GM19452 (cell line): Measurements from ENCODE around the gene C1QTNF12.
"Not testable (repeated sequence)": the region's sequence is repeated elsewhere in the genome, so short reads cannot be mapped to it uniquely, and the experiment has no call there.

Source experiments
- ATAC-seq: cut with Tn5 transposase; IDR thresholded peaks from one replicate; pipeline ENCODE4 v1.9.1; 2021; ENCODE audit not compliant: unreplicated experiment

Gene C1QTNF12

DNA sequence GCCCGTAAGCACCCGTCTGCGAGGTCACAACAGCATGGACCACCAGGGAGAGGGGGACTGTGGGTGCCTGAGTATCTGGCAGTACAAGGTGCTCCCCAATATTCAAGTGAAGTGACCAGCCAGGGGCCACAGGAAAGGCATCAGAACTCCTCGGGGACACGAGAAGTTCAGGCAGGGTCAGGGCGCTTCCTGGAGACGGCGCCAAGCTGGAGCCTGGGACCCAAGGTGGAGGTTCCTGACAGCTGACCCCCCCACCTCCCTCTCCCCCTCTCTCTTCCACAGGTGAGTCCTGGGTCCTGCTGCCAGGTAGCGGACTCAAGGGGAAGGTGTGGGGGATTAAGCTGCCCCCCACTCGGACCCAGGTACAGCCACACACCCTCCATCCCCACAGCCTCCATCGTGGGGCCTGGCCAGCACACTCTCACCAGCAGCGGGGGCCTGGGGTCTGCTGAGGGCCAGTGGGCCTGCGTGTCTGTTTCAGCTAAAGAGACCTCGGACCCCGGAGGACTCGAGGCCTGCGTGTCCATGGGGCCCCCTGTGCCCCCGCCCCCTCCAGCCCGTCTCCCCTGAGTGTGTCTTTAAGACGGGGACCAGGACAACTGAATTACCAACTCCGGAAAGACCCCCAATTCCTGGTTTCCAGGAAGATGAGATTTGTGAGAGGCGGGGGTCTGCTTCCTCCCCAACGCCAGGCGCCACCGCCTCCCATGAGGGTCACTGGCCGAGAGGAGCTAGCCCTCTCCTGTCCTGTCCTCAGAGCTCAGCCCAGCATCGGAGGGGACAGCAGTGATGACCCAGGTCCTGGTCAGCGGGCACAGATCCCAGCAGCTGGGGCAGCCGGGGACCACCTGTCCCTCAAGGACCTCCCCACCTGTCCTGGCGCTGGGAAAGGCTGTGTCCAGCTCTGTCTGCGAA lies 46.3 kb downstream of the C1QTNF12 start:
- no peak for ATAC-seq

DNA sequence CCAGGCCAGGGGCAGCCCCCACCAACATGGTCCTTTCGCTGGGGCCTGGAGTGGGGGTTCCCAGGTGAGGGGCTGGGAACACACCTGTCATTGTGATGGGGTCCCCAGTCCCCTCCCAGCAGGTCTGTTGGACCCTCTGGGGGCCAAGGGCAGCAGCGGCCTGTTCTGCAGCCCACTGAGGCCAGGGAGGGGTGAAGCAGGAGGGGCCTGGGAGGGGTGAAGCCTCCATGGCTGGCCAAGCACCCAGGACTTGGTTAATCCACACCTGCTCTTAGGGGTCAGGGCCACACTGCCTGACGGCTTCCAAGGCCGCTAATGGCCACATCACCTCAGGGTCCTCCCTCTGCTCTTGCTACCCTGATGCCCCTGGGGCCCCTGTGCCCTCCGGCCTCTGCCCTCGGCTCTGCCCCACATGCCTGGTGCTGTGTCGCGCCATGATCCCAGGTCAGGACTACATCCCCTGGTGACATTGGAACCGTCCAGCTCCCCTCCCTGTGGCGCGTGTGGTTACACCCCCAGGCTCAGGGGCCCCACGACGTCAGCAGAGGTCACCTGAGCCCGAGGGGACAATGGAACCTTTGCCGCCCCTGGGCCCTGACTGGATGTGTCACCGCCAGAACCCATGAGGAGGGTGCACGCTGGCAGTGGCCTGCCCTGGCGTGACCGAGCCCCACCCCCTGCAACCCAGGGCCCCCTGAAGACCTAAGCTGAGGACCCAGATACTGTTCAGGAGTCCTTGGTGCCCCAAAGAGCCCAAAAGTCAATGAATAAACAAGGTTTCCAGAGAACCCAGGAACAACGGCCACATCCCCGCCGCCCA lies 47.2 kb downstream of the C1QTNF12 start:
- no peak for ATAC-seq

DNA sequence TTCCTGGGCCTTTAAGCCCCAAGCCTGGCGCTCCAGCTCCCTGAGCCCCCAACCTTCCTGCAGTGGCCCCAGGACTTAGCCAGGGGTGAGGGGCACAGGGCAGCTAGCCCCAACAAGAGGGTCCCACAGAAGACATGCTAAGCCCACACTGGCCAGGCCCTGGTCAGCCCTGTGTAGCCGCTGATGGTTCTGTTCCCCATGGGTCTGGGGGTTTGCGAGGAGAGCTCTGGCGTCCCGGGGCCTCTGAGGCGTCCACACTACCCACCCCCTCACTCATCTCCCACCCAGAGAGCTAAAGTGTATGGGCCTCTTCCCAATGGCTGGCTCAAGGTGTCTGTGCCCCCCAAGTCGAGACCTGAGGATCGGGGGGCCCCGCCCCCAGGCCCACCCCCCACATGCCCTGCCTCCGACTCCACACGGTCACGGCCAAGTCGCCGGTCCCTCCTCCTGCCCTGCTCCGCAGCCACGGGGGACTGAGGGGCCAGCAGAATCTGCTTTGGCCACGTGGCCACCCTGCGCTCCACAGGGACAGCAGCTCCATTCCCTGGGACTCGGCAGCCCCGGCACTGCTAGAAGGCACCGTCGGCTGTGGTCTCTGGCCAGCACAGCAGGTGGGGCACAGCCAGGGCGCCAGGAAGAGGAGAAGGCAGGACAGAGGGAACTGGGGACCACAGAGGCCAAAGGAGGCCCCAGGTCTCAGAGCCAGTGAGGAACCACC lies 47.9 kb downstream of the C1QTNF12 start:
- no peak for ATAC-seq

DNA sequence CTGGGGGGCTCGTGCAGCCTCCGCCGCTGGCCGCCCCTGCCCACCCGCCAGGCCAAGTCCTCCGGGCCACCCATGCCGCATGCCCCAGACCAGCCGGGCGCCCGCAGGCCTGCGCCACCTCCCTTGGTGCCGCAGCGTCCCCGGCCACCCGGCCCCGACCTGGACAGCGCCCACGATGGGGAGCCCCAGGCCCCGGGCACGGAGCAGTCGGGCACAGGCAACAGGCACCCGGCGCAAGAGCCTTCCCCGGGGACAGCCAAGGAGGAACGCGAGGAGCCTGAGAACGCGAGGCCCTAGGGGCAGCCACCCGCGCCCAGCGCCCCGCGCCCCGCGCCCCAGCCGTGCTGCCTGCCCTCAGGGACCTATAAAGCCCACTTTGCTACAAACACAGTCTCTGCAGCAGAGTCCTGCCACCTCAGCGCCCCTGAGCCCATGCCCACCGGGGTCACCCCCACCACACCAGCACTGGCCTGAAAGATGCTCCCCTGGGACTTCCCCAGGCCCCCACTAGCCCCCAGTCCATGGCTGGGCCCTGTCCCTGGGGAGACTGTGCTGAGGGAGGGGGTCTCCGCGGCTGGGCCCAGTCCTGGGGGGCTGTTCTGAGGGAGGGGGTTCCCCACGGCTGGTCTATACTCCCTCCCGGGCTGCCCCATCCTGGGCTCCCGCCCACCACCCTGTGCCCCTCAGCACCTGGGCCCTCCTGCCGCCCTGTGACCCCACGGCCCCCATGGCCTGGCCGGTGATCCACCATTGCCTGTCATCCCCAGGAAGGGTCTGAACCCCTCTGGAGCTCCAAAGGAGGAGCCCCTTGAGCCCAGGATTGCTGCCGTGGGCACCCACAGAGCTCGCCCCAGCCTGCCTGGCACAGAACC lies 48.7 kb downstream of the C1QTNF12 start:
- ATAC-seq, result no peak

DNA sequence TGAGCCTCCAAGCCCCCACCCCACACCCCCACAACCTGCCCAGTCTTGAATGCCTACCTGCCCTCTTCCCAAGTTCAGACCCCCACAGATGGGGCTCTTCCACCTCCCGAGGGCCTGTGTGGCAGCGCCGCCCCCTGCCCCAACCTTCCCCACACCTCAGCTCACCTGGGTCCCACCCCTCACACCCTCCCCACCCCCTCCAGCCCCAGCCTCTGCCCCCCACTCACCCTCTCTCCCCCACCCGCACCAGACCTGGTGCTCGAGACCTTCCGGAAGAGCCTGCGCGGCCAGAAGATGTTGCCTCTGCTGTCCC lies 49.4 kb downstream of the C1QTNF12 start:
- no peak for ATAC-seq

DNA sequence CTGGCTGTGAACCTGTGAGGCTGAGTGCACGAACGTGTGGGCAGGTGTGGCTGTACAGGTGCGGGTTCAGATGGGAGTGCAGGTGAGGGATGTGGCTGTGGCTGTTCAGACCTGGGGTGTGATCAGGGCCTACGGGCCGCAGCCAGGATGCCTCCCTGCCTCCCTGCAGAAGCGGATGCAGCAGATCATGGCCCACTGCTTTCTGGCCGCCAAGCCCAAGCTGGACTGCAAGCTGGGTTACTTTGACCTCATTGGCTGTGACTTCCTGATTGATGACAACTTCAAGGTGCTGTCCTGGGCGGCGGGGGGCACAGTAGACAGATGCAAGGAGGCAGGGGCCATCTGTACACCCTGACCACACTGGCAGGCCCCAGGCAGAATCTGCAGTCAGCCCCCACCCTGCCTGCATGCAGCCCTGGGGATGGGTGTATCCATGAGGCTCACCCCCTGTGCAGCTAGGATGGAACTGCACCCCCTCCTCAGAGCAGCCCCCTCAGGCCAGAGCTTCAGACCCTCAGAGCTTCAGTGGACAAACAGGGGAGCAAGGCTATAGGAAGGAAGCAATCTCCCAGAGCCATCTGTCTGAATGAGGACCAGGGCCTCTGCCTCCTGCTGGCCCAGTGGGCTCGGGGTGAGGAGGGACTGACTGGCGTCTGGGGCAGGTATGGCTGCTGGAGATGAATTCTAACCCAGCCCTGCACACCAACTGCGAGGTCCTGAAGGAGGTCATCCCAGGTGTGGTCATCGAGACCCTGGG lies 49.9 kb downstream of the C1QTNF12 start:
- ATAC-seq, result no peak

DNA sequence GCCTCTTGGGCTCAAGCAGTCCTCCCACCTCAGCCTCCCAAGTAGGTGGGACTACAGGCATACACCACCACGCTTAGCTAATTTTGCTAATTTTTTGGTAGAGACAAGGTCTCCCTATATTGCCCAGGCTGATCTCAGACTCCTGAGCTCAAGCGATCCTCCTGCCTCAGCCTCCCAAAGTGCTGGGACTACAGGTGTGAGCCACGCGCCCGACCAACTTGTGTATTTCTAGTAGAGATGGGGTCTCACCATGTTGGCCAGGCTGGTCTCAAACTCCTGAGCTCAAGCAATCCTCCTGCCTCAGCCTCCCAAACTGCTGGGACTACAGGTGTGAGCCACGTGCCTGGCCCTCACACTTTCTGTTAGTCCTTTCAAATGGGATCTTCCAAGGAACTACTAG lies 50.8 kb downstream of the C1QTNF12 start:
- ATAC-seq, result not testable (repeated sequence)

DNA sequence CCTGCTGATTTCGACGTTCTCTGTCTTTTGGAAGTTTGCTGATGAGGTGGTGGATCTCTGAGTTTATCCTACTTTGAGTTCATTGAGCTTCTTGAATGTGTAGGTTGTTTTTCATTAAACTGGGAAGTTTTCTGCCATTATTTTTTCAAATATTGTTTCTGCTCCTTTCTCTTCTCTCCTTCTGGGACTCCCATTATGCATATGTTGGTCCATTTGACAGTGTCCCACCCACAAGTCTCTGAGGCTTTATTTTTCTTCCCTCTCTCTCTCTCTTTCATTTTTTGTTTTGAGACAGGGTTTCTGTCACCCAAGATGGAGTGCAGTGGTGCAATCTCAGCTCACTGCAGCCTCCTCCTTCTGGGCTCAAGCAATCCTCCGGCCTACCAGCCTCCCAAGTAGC lies 51.8 kb downstream of the C1QTNF12 start:
- no peak for ATAC-seq
